ENCODE data around the gene FAM3A.

The FAM3A gene

DNA sequence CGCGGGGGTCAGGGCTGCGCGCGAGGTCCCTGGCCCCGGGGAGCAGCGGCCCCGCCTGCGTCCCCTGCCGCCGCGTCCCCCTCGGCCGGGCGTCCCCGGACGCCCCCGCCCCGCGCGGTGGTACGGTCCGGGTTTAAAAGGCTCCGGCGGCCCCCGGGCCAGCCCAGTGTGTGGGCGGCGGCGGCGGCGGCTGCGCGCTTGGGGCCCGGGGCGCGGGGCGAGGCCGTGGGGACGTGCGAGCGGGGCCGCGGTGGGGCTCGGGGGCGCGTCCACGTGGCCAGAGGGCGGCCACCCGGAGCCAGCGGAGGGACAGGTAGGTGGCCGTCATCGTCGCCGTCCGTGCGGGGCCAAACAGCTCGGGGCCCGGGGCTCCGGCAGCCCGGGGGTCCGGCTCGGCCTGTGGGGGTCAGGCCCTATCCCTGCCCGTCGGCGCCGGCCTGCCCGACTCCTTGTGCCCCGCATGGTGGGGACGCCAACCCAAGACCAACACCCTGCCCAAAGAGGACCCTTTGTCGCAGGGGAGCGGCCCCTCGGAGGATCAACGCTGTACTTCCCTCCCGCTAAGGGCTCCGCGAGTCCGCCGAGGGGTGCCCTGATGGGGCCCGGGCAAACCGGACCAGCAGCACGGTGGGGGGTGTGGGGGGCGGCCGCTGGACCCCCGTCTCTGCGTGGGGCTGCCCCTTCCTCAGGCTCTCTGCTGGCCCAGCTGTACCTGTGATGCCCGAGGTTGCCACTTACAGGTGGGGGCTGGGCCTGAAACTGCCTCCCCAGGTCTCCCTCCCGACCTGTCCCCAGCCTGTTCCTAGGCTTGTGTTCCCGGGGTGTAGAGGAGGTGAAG is 57.7 kb downstream of the FAM3A start, which contains the start of gene PLXNA3:
TSS of gene PLXNA3 (plus strand) at position 166 of the 838 bp plus-strand sequence. CDS start 1,903 bp downstream, outside the sequence.
- peak; percentile 62 for DNase-seq (ENCODE audit: low read depth)
- peak within 1 kb of the TSS; percentile 62 for H3K4me3 ChIP-seq (ENCODE audit: low read depth, low read length)
- TF ChIP-seq, protein P1, sequence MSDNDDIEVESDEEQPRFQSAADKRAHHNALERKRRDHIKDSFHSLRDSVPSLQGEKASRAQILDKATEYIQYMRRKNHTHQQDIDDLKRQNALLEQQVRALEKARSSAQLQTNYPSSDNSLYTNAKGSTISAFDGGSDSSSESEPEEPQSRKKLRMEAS (IDR thresholded peaks at IDR 0.05; ENCODE audit: low read depth, low read length) = no peak
- no peak for TF ChIP-seq POLR2A (IDR thresholded peaks at IDR 0.05; ENCODE audit: extremely low read depth, insufficient read length)
- TF ChIP-seq MYC (IDR thresholded peaks at IDR 0.05; ENCODE audit: low read depth, low read length) = no peak
- TF ChIP-seq, protein P2, sequence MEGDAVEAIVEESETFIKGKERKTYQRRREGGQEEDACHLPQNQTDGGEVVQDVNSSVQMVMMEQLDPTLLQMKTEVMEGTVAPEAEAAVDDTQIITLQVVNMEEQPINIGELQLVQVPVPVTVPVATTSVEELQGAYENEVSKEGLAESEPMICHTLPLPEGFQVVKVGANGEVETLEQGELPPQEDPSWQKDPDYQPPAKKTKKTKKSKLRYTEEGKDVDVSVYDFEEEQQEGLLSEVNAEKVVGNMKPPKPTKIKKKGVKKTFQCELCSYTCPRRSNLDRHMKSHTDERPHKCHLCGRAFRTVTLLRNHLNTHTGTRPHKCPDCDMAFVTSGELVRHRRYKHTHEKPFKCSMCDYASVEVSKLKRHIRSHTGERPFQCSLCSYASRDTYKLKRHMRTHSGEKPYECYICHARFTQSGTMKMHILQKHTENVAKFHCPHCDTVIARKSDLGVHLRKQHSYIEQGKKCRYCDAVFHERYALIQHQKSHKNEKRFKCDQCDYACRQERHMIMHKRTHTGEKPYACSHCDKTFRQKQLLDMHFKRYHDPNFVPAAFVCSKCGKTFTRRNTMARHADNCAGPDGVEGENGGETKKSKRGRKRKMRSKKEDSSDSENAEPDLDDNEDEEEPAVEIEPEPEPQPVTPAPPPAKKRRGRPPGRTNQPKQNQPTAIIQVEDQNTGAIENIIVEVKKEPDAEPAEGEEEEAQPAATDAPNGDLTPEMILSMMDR (IDR thresholded peaks at IDR 0.05; ENCODE audit: low read depth, low read length) = no peak

DNA sequence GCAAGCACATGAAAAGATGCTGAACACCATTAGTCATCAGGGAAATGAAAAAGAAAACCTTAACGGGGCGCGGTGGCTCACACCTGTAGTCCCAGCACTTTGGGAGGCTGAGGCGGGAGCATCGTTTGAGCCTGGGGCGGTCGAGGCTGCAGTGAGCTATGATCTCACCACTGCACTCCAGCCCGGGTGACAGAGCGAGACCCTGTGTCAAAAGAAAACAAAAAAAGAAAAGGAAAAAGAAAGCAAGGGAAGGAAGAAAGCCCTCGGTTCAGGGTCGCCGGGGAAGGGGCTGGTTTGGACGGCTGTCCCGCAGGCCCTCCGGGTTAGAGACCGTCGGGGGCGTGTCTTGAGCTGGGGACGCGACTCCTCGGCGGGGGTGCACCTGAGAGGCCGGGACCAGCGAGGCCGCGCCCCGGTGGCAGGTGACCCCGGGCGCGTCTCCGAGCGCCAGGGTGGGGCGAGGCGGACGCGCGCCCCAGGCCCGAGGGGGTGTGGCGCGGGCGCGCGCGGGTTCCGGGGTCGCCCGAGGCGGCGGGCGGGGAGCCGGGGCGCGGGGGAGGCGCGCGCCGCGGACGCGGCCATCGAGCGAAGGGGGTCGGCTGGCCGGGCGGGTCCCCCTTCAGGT is 58.4 kb downstream of the FAM3A start:
- TF ChIP-seq MYC (IDR thresholded peaks at IDR 0.05; ENCODE audit: low read depth, low read length) (no peak), POLR2A (IDR thresholded peaks at IDR 0.05; ENCODE audit: extremely low read depth, insufficient read length) (no peak)
- TF ChIP-seq, protein P2 (IDR thresholded peaks at IDR 0.05; ENCODE audit: low read depth, low read length) = no peak
- TF ChIP-seq, protein P1 (IDR thresholded peaks at IDR 0.05; ENCODE audit: low read depth, low read length) = no peak
- peak; percentile 45 for DNase-seq (ENCODE audit: low read depth)
- peak overlapping the region; percentile 28 for H3K4me3 ChIP-seq (ENCODE audit: low read depth, low read length)
